Measurements from ENCODE around the gene PLOD1. TPM values are rescaled to one million over a fixed set of nuclear protein-coding genes. Genes with fewer than 3 reads are reported as not detected.
A peak's percentile ranks its signal among the peaks of the same experiment; 100 is the strongest.

Gene PLOD1
- total and polyA plus RNA-seq, 2 of the 13 experiments (the other 11 are each of a cell fraction or from before 2014, with no cell fraction given): 70.1 to 318 TPM

DNA sequence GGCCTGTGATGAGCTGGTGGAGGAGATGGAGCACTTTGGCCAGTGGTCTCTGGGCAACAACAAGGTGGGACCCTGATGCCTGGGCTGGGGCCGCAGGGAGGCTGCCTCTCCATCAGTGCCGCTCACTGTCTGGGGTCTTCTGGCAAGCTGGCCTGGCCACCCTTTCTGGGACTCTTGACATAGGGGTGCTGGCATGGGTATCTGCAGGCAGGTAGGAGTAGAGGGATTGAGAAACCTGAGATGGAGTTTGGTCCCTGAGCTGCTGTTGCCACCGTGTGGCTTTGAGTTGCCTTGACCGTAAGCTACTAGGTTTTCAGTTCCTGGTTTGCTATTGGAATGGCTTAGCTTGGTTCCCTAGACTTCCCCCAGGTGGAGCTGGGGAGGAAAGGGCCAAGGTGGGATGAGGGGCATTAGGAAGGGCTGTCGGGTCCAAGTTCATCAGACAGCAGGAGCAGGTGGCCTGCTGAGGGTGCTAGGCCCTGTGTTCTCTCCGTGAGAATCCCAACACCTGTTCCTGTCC is 32.6 kb downstream of the PLOD1 start (continued):
- TF ChIP-seq, protein P1, sequence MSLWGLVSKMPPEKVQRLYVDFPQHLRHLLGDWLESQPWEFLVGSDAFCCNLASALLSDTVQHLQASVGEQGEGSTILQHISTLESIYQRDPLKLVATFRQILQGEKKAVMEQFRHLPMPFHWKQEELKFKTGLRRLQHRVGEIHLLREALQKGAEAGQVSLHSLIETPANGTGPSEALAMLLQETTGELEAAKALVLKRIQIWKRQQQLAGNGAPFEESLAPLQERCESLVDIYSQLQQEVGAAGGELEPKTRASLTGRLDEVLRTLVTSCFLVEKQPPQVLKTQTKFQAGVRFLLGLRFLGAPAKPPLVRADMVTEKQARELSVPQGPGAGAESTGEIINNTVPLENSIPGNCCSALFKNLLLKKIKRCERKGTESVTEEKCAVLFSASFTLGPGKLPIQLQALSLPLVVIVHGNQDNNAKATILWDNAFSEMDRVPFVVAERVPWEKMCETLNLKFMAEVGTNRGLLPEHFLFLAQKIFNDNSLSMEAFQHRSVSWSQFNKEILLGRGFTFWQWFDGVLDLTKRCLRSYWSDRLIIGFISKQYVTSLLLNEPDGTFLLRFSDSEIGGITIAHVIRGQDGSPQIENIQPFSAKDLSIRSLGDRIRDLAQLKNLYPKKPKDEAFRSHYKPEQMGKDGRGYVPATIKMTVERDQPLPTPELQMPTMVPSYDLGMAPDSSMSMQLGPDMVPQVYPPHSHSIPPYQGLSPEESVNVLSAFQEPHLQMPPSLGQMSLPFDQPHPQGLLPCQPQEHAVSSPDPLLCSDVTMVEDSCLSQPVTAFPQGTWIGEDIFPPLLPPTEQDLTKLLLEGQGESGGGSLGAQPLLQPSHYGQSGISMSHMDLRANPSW (CRISPR knock-in tag; IDR thresholded peaks at IDR 0.05; ENCODE audit: borderline replicate concordance): no peak
- TF ChIP-seq, protein P2, sequence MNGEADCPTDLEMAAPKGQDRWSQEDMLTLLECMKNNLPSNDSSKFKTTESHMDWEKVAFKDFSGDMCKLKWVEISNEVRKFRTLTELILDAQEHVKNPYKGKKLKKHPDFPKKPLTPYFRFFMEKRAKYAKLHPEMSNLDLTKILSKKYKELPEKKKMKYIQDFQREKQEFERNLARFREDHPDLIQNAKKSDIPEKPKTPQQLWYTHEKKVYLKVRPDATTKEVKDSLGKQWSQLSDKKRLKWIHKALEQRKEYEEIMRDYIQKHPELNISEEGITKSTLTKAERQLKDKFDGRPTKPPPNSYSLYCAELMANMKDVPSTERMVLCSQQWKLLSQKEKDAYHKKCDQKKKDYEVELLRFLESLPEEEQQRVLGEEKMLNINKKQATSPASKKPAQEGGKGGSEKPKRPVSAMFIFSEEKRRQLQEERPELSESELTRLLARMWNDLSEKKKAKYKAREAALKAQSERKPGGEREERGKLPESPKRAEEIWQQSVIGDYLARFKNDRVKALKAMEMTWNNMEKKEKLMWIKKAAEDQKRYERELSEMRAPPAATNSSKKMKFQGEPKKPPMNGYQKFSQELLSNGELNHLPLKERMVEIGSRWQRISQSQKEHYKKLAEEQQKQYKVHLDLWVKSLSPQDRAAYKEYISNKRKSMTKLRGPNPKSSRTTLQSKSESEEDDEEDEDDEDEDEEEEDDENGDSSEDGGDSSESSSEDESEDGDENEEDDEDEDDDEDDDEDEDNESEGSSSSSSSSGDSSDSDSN (CRISPR knock-in tag; IDR thresholded peaks at IDR 0.05): peak; percentile 54
- TF ChIP-seq GABPB1 (CRISPR knock-in tag; IDR thresholded peaks at IDR 0.05) (no peak), ZBTB7A (CRISPR knock-in tag; IDR thresholded peaks at IDR 0.05) (peak; percentile 55; the same call in 1 of the 2 replicates), ZNF782 (CRISPR knock-in tag; IDR thresholded peaks at IDR 0.05; ENCODE audit: borderline replicate concordance) (no peak), MLLT10 (CRISPR knock-in tag; IDR thresholded peaks at IDR 0.05) (no peak), ZMYM3 (CRISPR knock-in tag; IDR thresholded peaks at IDR 0.05) (0 out of 2 replicates have a peak, but pooled peaks have one; percentile 17), KLF11 (CRISPR knock-in tag; IDR thresholded peaks at IDR 0.05) (no peak), ATF1 (CRISPR knock-in tag; IDR thresholded peaks at IDR 0.05) (no peak), SMAD9 (CRISPR knock-in tag; IDR thresholded peaks at IDR 0.05) (no peak), AGO2 (optimal IDR thresholded peaks at IDR 0.05; ENCODE audit: low read depth, low read length) (no peak), FOXA3 (CRISPR knock-in tag; IDR thresholded peaks at IDR 0.05) (no peak), ZNF224 (CRISPR knock-in tag; IDR thresholded peaks at IDR 0.05) (no peak), ZFAT (CRISPR knock-in tag; conservative IDR thresholded peaks at IDR 0.05) (no peak), HNF4A (CRISPR knock-in tag; IDR thresholded peaks at IDR 0.05) (peak; percentile 67), ZNF644 (CRISPR knock-in tag; IDR thresholded peaks at IDR 0.05; ENCODE audit: low read depth) (no peak), ZFP90 (CRISPR knock-in tag; IDR thresholded peaks at IDR 0.05; ENCODE audit: borderline replicate concordance) (no peak), ZNF136 (CRISPR knock-in tag; IDR thresholded peaks at IDR 0.05; ENCODE audit: low read depth) (no peak), ZSCAN25 (CRISPR knock-in tag; IDR thresholded peaks at IDR 0.05) (0 out of 2 replicates have a peak, but pooled peaks have one; percentile 20), ZNF33B (CRISPR knock-in tag; IDR thresholded peaks at IDR 0.05) (no peak), SAP130 (CRISPR knock-in tag; IDR thresholded peaks at IDR 0.05; ENCODE audit: low read depth) (peak; percentile 64), ZNF792 (CRISPR knock-in tag; IDR thresholded peaks at IDR 0.05) (no peak), HDAC1 (CRISPR knock-in tag; IDR thresholded peaks at IDR 0.05) (no peak)
- TF ChIP-seq, protein P3, sequence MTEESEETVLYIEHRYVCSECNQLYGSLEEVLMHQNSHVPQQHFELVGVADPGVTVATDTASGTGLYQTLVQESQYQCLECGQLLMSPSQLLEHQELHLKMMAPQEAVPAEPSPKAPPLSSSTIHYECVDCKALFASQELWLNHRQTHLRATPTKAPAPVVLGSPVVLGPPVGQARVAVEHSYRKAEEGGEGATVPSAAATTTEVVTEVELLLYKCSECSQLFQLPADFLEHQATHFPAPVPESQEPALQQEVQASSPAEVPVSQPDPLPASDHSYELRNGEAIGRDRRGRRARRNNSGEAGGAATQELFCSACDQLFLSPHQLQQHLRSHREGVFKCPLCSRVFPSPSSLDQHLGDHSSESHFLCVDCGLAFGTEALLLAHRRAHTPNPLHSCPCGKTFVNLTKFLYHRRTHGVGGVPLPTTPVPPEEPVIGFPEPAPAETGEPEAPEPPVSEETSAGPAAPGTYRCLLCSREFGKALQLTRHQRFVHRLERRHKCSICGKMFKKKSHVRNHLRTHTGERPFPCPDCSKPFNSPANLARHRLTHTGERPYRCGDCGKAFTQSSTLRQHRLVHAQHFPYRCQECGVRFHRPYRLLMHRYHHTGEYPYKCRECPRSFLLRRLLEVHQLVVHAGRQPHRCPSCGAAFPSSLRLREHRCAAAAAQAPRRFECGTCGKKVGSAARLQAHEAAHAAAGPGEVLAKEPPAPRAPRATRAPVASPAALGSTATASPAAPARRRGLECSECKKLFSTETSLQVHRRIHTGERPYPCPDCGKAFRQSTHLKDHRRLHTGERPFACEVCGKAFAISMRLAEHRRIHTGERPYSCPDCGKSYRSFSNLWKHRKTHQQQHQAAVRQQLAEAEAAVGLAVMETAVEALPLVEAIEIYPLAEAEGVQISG (CRISPR knock-in tag; IDR thresholded peaks at IDR 0.05): no peak
- TF ChIP-seq, protein P4, sequence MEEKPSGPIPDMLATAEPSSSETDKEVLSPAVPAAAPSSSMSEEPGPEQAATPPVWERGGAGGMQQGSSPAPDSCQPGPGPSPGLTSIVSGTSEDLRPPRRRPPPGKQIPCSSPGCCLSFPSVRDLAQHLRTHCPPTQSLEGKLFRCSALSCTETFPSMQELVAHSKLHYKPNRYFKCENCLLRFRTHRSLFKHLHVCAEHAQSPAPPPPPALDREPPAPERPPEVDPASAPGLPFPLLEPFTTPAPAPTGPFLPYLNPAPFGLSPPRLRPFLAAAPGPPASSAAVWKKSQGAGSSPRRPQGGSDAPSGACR (CRISPR knock-in tag; IDR thresholded peaks at IDR 0.05): no peak
